Measurements from ENCODE around the gene HOXD9. TPM values are rescaled to one million over a fixed set of nuclear protein-coding genes. Genes with fewer than 3 reads are reported as not detected.
A peak's percentile ranks its signal among the peaks of the same experiment; 100 is the strongest.

Gene HOXD9
- polyA plus RNA-seq, 3 donors = not detected

- H3K4me1 Mint-ChIP-seq = peaks cover 17% of the 10 kb centered on the region
- no peak for TF ChIP-seq CTCF (IDR thresholded peaks at IDR 0.05)
- Histone ChIP-seq H3K27me3 (ENCODE audit: control insufficient read depth in 2 of 2, insufficient read depth in 2 of 2, low read length in 2 of 2) (peaks cover 86 to 97% of the 10 kb centered on the region in 2 donors), H3K9ac (ENCODE audit: insufficient read depth, low read length, poor library complexity, severe bottlenecking) (no peak overlapping the region), H3K4me2 (replicated peaks; ENCODE audit: extremely low read depth, low read length, poor library complexity, severe bottlenecking) (no peak overlapping the region), H3K27ac (ENCODE audit: low read depth in 1 of 2, low read length in 2 of 2) (no peak overlapping the region), H3K36me3 (replicated peaks in 1 of 2; ENCODE audit: control insufficient read depth in 1 of 2, insufficient read depth in 2 of 2, low read length in 2 of 2) (no peaks in the 10 kb centered on the region), H2AFZ (ENCODE audit: insufficient read depth, low read depth, low read length, poor library complexity, severe bottlenecking) (no peak overlapping the region), H3K4me1 (ENCODE audit: control insufficient read depth in 1 of 2, insufficient read depth in 2 of 2, low read length in 2 of 2) (peaks cover 5 to 12% of the 10 kb centered on the region in 2 donors), H3K79me2 (ENCODE audit: insufficient read depth, low read length) (no peaks in the 10 kb centered on the region), H3K4me3 (replicated peaks in 1 of 3; ENCODE audit: low read depth in 2 of 3, low read length in 3 of 3) (no peak overlapping the region), H3K9me3 (replicated peaks in 1 of 2; ENCODE audit: control insufficient read depth in 1 of 2, insufficient read depth in 1 of 2, low read length in 2 of 2) (peaks cover 13 to 78% of the 10 kb centered on the region in 2 donors), H4K20me1 (ENCODE audit: insufficient read depth, low read length) (no peaks in the 10 kb centered on the region)
- peaks cover 91 to 99% (median 95%) of the 10 kb centered on the region in 3 donors for H3K27me3 Mint-ChIP-seq (ENCODE audit: low read depth in 3 of 3)
- peak overlapping the region in 1 of 2 donors; percentile 81 for H3K4me3 Mint-ChIP-seq
- DNase-seq = no peak
- H3K27ac Mint-ChIP-seq = no peak overlapping the region
- intact Hi-C loops (cut with micrococcal nuclease) = loop anchor here (5.0 kb wide), 2 partner anchors 38 to 1027 kb away; partner anchors contain the start of gene EVX2 (in 1 of the 2)
- WGBS (ENCODE audit: insufficient coverage) = 18% methylated on average over 4 of the region's 13 CpGs
- peaks cover 4 to 38% (median 30%) of the 10 kb centered on the region in 7 donors for H3K9me3 Mint-ChIP-seq
- peaks cover 2 to 12% of the 10 kb centered on the region in 2 donors for H3K36me3 Mint-ChIP-seq
These were observed 1.9 kb upstream of the HOXD9 start for GRCh38 chr2:176120364-176121189.

DNA sequence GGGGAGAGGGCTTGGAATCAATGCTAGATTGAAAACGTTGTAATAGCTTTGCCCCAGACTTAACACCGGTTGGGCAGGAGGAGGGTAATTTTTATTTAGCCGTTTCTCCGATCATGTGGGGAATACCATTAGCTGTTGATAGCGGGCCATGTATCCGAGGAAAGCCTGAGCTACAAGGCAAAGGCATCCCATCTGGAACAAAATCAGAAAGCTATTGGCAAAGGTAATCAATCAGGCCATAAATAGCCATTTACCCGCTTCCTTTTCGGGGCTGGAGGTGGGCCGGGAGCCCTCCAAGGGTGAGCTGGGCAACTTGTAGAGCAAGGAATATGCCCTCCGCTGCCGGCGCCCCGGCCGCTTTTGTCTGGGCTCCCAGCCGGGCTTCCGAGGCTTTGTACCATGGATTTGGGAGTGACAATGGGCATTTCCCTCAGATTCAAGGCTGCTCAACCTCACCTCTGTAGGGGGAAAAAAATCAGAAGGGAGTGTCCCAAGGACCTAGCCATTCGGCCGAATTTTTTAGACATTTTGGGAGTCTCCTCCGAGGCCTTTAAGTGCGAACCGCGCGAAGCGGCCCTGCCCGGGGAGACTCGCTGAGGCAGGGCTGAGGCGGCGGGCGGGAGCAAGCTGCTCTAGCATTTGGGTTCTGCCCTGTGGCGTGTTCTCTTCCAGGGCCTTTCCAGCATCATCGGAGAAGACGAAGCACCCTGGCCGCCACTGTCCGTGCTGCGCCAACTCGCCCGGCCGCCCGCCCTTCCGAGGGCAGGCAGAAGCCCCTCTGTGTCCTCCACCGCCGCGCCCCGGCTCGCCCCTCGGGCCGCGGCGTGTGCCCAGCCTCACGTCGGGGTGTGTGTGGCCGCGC lies 1.1 kb upstream of the HOXD9 start:
- H3K9me3 Mint-ChIP-seq = peaks cover 1 to 36% (median 32%) of the 10 kb centered on the region in 7 donors
- intact Hi-C loops (cut with micrococcal nuclease) = loop anchor here (5.0 kb wide), 2 partner anchors 39 to 1026 kb away; partner anchors contain the start of gene EVX2 (in 1 of the 2)
- H3K4me1 ChIP-seq (ENCODE audit: control insufficient read depth in 1 of 2, insufficient read depth in 2 of 2, low read length in 2 of 2) = peaks cover 5 to 12% of the 10 kb centered on the region in 2 donors
- no peak for DNase-seq
- no peak overlapping the region for H3K27ac Mint-ChIP-seq
- no peaks in the 10 kb centered on the region for H4K20me1 ChIP-seq (ENCODE audit: insufficient read depth, low read length)
- 14% methylated on average over 34 of the region's 53 CpGs for WGBS (ENCODE audit: insufficient coverage)
- H3K79me2 ChIP-seq (ENCODE audit: insufficient read depth, low read length) = no peaks in the 10 kb centered on the region
- H3K4me2 ChIP-seq (replicated peaks; ENCODE audit: extremely low read depth, low read length, poor library complexity, severe bottlenecking) = no peak overlapping the region
- H3K4me3 ChIP-seq (replicated peaks in 1 of 3; ENCODE audit: low read depth in 2 of 3, low read length in 3 of 3) = no peak overlapping the region
- H3K4me1 Mint-ChIP-seq = peaks cover 17% of the 10 kb centered on the region
- H3K9ac ChIP-seq (ENCODE audit: insufficient read depth, low read length, poor library complexity, severe bottlenecking) = no peak overlapping the region
- peaks cover 2 to 12% of the 10 kb centered on the region in 2 donors for H3K36me3 Mint-ChIP-seq
- no peak overlapping the region for H3K27ac ChIP-seq (ENCODE audit: low read depth in 1 of 2, low read length in 2 of 2)
- no peaks in the 10 kb centered on the region for H3K36me3 ChIP-seq (replicated peaks in 1 of 2; ENCODE audit: control insufficient read depth in 1 of 2, insufficient read depth in 2 of 2, low read length in 2 of 2)
- peaks cover 91 to 99% (median 95%) of the 10 kb centered on the region in 3 donors for H3K27me3 Mint-ChIP-seq (ENCODE audit: low read depth in 3 of 3)
- H3K4me3 Mint-ChIP-seq = peak overlapping the region in 1 of 2 donors; percentile 81
- peaks cover 11 to 72% of the 10 kb centered on the region in 2 donors for H3K9me3 ChIP-seq (replicated peaks in 1 of 2; ENCODE audit: control insufficient read depth in 1 of 2, insufficient read depth in 1 of 2, low read length in 2 of 2)
- TF ChIP-seq CTCF (IDR thresholded peaks at IDR 0.05) = no peak
- H3K27me3 ChIP-seq (ENCODE audit: control insufficient read depth in 2 of 2, insufficient read depth in 2 of 2, low read length in 2 of 2) = peaks cover 87 to 97% of the 10 kb centered on the region in 2 donors
- peak overlapping the region; percentile 65 for H2AFZ ChIP-seq (ENCODE audit: insufficient read depth, low read depth, low read length, poor library complexity, severe bottlenecking)

All from CD14-positive monocyte (primary cell).